ENCODE results near the gene ELMO1. TPM values are rescaled to one million over a fixed set of nuclear protein-coding genes. Genes with fewer than 3 reads are reported as not detected.

Gene ELMO1
- total RNA-seq, 1 experiment from 2014 or later, result 1.1 TPM

DNA sequence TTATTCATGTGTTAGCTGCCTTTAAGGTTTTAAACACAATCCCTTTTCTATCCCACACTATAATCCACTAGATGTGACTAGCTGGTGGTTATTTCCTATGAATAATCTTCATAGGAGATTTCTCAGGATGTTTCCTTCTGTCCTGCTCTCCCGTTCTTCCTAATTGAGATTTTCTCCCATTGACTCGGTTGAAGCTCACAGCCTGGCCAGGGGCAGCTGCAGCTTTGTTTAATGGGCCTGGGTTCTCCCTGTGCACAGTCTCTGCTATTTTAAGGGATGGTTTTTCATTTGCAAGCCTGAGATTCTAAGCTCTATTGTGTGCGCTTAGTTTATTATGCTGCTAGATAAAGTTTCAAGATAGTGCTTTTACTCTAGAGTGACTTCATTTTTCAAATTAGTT is 441.0 kb downstream of the ELMO1 start:
- ATAC-seq (no peak), DNase-seq (ENCODE audit: low read depth, low spot score) (no peak)
- no peak overlapping the region for H3K27ac ChIP-seq (ENCODE audit: low read depth, low read length)
- ChIA-PET RAD21 (ENCODE audit: low non-redundant PET in 1 of 2, low total read pairs in 2 of 2, uncharacterized antibody in 2 of 2, unreplicated experiment in 2 of 2) (no interaction called here), POLR2A (no interaction called here), CTCF (no interaction called here)
- no peaks in the 10 kb centered on the region for H4K20me1 ChIP-seq (ENCODE audit: insufficient read depth)
- no peak overlapping the region for H3K9ac ChIP-seq (ENCODE audit: low read length)
- BruUV-seq (replicated peaks), result no TSS peak
- intact Hi-C loops (cut with micrococcal nuclease), result no loop called here
- H3K79me2 ChIP-seq (ENCODE audit: insufficient read depth, low read length), result no peaks in the 10 kb centered on the region
- no peak for TF ChIP-seq CEBPB (IDR thresholded peaks at IDR 0.05; ENCODE audit: low read depth)
- TF ChIP-seq, protein P1, sequence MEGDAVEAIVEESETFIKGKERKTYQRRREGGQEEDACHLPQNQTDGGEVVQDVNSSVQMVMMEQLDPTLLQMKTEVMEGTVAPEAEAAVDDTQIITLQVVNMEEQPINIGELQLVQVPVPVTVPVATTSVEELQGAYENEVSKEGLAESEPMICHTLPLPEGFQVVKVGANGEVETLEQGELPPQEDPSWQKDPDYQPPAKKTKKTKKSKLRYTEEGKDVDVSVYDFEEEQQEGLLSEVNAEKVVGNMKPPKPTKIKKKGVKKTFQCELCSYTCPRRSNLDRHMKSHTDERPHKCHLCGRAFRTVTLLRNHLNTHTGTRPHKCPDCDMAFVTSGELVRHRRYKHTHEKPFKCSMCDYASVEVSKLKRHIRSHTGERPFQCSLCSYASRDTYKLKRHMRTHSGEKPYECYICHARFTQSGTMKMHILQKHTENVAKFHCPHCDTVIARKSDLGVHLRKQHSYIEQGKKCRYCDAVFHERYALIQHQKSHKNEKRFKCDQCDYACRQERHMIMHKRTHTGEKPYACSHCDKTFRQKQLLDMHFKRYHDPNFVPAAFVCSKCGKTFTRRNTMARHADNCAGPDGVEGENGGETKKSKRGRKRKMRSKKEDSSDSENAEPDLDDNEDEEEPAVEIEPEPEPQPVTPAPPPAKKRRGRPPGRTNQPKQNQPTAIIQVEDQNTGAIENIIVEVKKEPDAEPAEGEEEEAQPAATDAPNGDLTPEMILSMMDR (IDR thresholded peaks at IDR 0.05 in 2 of 3, conservative IDR thresholded peaks at IDR 0.05 in 1 of 3; ENCODE audit: borderline replicate concordance in 1 of 3, insufficient read depth in 1 of 3, low read depth in 2 of 3, low read length in 2 of 3), result no peak
- no peak for TF ChIP-seq FOSL1 (IDR thresholded peaks at IDR 0.05; ENCODE audit: low read depth)
- TF ChIP-seq POLR2A (IDR thresholded peaks at IDR 0.05; ENCODE audit: borderline replicate concordance, extremely low read depth, insufficient read depth, insufficient read length), result no peak
- no peak for TF ChIP-seq EZH2 (IDR thresholded peaks at IDR 0.05)
- TF ChIP-seq ELF1 (IDR thresholded peaks at IDR 0.05; ENCODE audit: borderline replicate concordance, low read depth), result no peak
- no peak for TF ChIP-seq SIN3A (IDR thresholded peaks at IDR 0.05; ENCODE audit: low read depth)
- TF ChIP-seq RAD21 (IDR thresholded peaks at IDR 0.05; ENCODE audit: low read depth), result no peak
- H2AFZ ChIP-seq (ENCODE audit: low read depth, low read length, poor library complexity, severe bottlenecking), result no peak overlapping the region
- no peaks in the 10 kb centered on the region for H3K9me2 ChIP-seq (ENCODE audit: insufficient read depth)
- no peaks in the 10 kb centered on the region for H3K36me3 ChIP-seq (ENCODE audit: control insufficient read depth in 1 of 2, insufficient read depth in 2 of 2, low read length in 2 of 2)
- no peak overlapping the region for H3K4me3 ChIP-seq (replicated peaks in 1 of 2; ENCODE audit: low read depth in 1 of 2, low read length in 2 of 2)
- H3K9me3 ChIP-seq (ENCODE audit: control insufficient read depth in 1 of 2, insufficient read depth in 1 of 2, low read depth in 1 of 2, low read length in 2 of 2), result no peaks in the 10 kb centered on the region
- no peaks in the 10 kb centered on the region for H3K4me1 ChIP-seq (ENCODE audit: control insufficient read depth in 1 of 2, insufficient read depth in 2 of 2, low read length in 2 of 2)
- no peaks in the 10 kb centered on the region for H3K27me3 ChIP-seq (ENCODE audit: insufficient read depth, low read length)
- H3K4me2 ChIP-seq (ENCODE audit: low read length), result no peak overlapping the region

DNA sequence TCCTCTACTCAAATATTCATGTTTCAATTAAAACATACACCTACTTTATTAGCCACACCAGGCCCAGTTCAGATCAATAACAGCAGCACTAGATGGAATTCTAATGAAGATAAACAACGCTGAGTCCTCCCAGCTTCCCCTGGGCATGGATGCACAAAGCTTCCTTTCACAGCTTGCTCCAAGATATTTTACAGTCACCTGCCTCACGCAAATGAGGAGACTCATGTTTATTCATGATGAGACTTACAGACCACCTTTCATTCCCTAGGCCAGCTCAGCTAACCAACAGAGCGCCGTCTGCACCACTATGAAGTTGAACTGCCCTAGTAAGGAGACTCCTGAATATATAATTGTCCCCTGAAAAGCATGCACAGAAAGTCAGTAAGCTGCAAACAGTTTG is 441.4 kb downstream of the ELMO1 start:
- CTCF ChIA-PET, result no interaction called here

More for the DNA sequence above, 441.4 kb downstream of the ELMO1 start:
- no peaks in the 10 kb centered on the region for H3K4me1 ChIP-seq (ENCODE audit: control insufficient read depth in 1 of 2, insufficient read depth in 2 of 2, low read length in 2 of 2)
- no peak overlapping the region for H3K9ac ChIP-seq (ENCODE audit: low read length)
- ATAC-seq, result no peak
- RAD21 ChIA-PET (ENCODE audit: low non-redundant PET in 1 of 2, low total read pairs in 2 of 2, uncharacterized antibody in 2 of 2, unreplicated experiment in 2 of 2), result no interaction called here
- intact Hi-C loops (cut with micrococcal nuclease), result no loop called here
- no peak overlapping the region for H3K27ac ChIP-seq (ENCODE audit: low read depth, low read length)
- POLR2A ChIA-PET, result no interaction called here
- no peaks in the 10 kb centered on the region for H4K20me1 ChIP-seq (ENCODE audit: insufficient read depth)
- H3K79me2 ChIP-seq (ENCODE audit: insufficient read depth, low read length), result no peaks in the 10 kb centered on the region
- H3K36me3 ChIP-seq (ENCODE audit: control insufficient read depth in 1 of 2, insufficient read depth in 2 of 2, low read length in 2 of 2), result no peaks in the 10 kb centered on the region
- H3K9me2 ChIP-seq (ENCODE audit: insufficient read depth), result no peaks in the 10 kb centered on the region
- TF ChIP-seq SRF (IDR thresholded peaks at IDR 0.05; ENCODE audit: low read depth) (no peak), FOSL1 (IDR thresholded peaks at IDR 0.05; ENCODE audit: low read depth) (no peak), TCF7L2 (IDR thresholded peaks at IDR 0.05; ENCODE audit: borderline replicate concordance, extremely low read depth, insufficient read depth, insufficient read length) (no peak), RAD21 (IDR thresholded peaks at IDR 0.05; ENCODE audit: low read depth) (no peak)
- TF ChIP-seq, protein P2, sequence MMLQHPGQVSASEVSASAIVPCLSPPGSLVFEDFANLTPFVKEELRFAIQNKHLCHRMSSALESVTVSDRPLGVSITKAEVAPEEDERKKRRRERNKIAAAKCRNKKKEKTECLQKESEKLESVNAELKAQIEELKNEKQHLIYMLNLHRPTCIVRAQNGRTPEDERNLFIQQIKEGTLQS (IDR thresholded peaks at IDR 0.05), result no peak
- DNase-seq (ENCODE audit: low read depth, low spot score), result no peak
- no peaks in the 10 kb centered on the region for H3K27me3 ChIP-seq (ENCODE audit: insufficient read depth, low read length)
- peaks cover 0 to 1% of the 10 kb centered on the region in 2 experiments; a peak in 1 of 4 replicates for H3K9me3 ChIP-seq (ENCODE audit: control insufficient read depth in 1 of 2, insufficient read depth in 1 of 2, low read depth in 1 of 2, low read length in 2 of 2)
- H3K4me3 ChIP-seq (replicated peaks in 1 of 2; ENCODE audit: low read depth in 1 of 2, low read length in 2 of 2), result no peak overlapping the region
- no peak overlapping the region for H2AFZ ChIP-seq (ENCODE audit: low read depth, low read length, poor library complexity, severe bottlenecking)
- no TSS peak for BruUV-seq (replicated peaks)
- H3K4me2 ChIP-seq (ENCODE audit: low read length), result no peak overlapping the region
